Measurements from ENCODE around the gene IL1RAPL2.

DNA sequence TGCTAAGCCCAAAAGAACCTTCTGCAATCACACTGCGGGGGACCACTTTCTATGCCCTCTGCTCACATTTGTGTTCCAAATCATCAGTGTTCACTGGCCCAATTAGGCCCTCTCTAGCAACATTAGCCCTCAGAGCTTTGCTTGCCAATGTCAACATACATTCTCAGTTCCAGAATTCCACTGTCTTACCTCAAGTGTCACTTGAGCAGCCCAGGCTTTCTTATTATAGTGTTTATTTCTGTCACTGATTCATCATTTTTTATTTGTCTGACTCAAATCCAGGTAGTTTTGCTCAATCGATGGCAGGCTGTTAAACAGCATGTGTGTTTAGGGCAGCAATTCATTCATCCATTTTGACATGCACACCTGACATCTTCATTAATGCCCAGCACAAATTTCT, 363.3 kb downstream of the IL1RAPL2 start:
- TF ChIP-seq CTCF (IDR thresholded peaks at IDR 0.05; ENCODE audit: insufficient read depth, low read length, poor library complexity, severe bottlenecking): no peak
- TF ChIP-seq EZH2phosphoT487 (conservative IDR thresholded peaks at IDR 0.05; ENCODE audit: low read length): no peak

All from SU-DHL-6 (cell line).